Measurements from ENCODE around the gene SPPL2B.
"Not testable (repeated sequence)": the region's sequence is repeated elsewhere in the genome, so short reads cannot be mapped to it uniquely, and the experiment has no call there.

The SPPL2B gene, protein sequence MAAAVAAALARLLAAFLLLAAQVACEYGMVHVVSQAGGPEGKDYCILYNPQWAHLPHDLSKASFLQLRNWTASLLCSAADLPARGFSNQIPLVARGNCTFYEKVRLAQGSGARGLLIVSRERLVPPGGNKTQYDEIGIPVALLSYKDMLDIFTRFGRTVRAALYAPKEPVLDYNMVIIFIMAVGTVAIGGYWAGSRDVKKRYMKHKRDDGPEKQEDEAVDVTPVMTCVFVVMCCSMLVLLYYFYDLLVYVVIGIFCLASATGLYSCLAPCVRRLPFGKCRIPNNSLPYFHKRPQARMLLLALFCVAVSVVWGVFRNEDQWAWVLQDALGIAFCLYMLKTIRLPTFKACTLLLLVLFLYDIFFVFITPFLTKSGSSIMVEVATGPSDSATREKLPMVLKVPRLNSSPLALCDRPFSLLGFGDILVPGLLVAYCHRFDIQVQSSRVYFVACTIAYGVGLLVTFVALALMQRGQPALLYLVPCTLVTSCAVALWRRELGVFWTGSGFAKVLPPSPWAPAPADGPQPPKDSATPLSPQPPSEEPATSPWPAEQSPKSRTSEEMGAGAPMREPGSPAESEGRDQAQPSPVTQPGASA

DNA sequence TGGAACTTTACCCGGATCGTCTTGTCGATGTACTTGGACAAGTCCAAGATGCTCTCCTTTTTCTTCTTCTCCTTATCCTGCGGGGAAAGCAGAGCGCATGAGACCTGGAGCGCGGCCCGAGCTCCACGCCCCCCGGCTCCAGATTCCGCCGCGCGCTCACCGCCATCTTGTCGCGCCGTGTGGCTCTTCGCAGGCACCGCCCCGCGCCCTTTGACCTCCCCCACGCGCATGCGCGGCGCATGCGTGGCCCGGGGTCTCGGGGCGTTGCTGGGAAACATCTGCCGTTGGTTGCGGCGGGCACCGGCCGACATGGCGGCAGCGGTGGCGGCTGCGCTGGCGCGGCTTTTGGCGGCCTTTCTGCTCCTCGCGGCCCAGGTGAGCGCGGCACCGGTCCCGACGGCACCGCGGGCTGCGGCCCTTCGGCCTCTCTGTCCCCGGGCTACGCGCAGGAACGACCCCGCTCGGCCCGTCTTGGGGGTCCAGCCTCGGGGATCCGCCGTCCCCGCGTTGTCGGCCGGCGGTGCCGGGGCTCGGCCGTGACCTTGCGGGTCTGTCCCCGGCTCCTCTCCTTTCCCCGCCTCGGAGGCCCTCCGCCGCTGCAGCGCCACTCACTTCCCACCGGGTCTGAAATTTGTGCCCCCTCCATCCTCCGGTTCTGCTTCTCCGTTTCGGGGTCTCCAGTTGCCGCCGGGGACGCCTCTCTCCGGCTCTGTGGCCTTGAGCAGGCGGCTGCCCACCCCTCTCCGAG is at the start of gene SPPL2B, which contains the start of gene LSM7:
Gene SPPL2B, plus strand, starts transcription at position 284 of the 748 bp plus-strand sequence. Its CDS starts 26 bp downstream, at position 310.
Gene LSM7, minus strand, starts transcription at position 186 of the 748 bp plus-strand sequence. Its CDS starts 20 bp downstream, at position 166.
- peak; percentile 94 for DNase-seq

DNA sequence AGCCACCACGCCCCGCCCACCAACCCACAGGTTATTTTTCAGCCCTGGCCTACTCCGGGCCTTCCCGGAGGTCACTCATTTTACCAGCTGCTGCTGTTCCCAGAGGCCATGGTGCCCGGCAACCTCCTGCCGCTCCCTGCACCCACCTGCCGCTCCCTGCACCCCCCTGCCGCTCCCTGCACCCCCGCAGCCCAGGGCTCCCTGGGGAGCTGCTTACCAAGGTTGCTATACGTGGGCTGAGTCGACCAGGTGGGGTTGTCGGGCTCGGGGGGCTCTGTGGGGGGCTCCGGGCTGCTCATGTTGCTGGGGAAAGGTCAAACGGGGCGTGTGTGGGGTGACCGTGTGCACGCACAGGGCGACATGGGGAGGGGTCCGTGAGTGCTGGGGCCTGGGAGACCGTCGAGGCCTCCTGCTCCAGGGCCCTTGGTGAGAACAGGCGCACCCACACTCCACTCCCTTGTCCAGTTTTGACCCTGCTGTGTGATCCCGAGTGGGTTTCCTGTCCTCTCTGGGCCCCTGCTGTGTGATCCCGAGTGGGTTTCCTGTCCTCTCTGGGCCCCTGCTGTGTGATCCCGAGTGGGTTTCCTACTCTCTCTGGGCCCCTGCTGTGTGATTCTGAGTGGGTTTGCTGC is 47.7 kb upstream of the SPPL2B start:
- DNase-seq = no peak

DNA sequence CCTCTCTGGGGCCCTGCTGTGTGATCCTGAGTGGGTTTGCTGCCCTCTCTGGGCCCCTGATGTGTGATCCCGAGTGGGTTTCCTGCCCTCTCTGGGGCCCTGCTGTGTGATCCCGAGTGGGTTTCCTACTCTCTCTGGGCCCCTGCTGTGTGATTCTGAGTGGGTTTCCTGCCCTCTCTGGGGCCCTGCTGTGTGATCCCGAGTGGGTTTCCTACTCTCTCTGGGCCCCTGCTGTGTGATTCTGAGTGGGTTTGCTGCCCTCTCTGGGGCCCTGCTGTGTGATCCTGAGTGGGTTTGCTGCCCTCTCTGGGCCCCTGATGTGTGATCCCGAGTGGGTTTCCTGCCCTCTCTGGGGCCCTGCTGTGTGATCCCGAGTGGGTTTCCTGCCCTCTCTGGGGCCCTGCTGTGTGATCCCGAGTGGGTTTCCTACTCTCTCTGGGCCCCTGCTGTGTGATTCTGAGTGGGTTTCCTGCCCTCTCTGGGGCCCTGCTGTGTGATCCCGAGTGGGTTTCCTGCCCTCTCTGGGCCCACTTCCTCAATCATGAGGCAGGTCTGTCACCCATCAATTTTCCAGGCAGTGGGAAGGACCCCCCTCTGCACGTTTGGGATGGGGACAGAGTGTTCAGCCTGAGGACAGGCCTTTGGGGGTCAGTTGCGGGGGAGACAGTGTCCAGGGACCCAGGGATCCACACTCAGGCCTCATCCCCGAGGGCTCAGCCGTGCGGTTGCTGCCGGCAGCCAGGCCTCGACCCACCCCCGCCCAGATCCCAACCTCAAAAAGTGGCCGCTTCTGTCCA is 47.0 kb upstream of the SPPL2B start:
- DNase-seq = not testable (repeated sequence)

DNA sequence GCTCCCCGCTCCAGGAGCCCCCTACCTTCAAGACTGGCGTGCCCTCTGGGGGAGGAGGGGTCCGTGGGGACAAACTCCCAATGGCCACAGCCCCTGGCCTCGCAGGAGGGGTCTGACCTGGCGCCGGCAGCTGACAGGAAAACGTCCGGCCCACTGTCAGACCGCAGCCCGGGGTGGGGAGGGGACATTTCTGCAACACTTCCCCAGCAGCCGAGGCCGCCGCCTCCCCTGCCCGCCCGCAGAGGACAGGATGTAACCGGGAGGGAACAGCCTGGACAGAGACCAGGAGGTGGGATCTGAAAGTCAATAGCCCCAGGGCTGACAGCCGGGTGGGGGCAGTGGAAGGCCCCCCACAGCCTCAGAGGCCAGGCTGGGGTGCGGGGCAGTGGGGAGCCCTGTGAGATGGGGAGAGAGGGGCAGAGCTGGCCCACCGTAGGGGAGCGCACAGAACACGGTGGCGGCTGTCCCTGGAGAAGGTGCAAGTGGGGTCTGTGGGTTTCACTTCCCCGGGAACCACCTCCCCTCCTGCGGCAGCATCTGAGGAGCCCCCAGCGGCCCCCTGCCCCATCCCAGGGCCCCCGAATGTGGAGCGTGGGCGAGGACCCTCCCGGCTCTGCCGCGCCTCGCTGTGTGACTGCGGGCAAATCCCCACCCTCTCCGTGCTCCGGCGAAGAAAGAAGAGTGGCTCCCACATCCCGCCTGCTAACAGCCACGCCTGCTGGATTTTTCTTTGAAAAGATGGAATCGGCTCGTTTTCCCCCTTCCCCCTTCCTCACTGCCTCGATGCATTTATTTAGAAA is 46.2 kb upstream of the SPPL2B start, which contains the start of gene PEAK3:
Gene PEAK3, minus strand, starts transcription at position 114 of the 800 bp plus-strand sequence. CDS start 1,244 bp downstream, outside the sequence.
- peak; percentile 76 for DNase-seq

DNA sequence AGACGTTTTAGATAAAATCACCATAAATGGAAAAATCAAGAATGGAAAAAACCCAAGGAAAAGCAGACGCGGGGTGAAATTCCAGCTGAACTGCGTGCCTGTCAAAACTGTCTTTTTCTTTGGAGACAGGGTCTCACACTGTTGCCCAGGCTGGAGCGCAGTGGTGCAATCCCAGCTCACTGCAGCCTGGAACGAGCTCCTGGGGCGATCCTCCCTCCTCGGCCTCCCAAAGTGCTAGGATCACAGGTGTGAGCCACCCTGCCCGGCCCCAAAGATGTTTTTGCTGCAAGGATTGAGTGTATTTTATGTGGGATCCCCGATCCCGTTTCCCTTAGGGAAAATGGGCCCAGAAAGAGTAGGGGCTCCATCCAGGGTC is 45.6 kb upstream of the SPPL2B start:
- DNase-seq = no peak

DNA sequence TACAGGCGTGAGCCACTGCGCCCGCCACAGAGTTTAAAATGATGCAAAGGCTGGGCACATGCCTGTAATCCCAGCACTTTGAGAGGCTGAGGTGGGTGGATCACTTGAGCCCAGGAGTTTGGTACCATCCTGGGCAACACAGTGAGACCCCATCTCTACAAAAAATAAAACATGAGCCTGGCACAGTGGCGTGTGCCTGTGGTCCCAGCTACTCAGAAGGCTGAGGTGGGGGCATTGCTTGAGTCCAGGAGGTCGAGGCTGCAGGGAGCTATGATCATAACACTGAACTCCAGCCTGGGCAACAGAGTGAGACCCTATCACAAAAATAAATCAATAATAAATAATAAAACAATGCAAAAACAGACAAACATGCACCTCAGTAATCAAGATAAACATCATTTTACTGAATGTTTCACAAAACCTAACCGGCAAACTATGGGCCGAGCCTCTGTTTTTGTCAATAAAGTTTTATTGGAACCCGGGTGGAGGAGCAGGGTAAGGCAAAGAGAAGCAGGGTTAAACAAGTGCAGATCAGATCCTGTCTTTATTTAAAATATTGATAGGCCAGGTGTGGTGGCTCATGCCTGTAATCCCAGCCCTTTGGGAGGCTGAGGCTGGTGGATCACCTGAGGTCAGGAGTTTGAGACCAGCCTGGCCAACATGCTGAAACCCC is 44.5 kb upstream of the SPPL2B start:
- DNase-seq = no peak

DNA sequence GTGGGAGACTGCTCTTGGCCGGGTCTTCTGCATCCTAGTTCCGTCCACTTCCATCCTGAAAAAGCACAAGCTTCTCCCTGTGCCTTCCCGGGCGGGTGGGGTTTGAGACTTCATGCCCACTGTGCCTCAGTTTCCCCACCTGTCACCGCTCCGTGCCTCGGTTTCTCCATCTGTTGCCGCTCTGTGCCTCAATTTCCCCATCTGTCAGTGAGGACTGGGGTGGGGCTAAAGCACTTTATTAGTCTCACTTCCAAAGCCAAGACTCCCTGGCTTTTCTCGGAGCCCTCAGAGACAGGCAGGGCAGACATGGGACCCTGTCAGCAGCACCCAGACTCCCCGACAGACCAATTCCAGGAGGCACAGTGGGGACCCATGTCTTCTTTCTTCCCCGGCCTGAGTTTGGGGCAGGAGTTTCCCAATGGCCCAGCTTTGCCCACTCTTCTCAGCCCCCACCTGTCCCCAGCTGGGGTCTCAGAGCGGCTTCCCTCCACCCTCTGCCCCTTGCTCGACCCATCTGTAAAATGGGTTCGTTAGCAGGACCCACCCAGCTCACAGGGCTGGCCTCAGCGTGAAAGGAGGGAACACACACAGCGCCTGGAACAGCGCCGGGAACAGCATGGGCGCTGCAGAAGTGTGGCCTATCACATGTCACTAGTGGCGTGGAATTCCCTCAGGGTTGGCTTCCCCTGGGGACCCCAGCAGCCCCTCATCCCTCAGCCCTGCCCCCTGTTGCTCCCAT is 41.9 kb upstream of the SPPL2B start:
- DNase-seq = no peak

DNA sequence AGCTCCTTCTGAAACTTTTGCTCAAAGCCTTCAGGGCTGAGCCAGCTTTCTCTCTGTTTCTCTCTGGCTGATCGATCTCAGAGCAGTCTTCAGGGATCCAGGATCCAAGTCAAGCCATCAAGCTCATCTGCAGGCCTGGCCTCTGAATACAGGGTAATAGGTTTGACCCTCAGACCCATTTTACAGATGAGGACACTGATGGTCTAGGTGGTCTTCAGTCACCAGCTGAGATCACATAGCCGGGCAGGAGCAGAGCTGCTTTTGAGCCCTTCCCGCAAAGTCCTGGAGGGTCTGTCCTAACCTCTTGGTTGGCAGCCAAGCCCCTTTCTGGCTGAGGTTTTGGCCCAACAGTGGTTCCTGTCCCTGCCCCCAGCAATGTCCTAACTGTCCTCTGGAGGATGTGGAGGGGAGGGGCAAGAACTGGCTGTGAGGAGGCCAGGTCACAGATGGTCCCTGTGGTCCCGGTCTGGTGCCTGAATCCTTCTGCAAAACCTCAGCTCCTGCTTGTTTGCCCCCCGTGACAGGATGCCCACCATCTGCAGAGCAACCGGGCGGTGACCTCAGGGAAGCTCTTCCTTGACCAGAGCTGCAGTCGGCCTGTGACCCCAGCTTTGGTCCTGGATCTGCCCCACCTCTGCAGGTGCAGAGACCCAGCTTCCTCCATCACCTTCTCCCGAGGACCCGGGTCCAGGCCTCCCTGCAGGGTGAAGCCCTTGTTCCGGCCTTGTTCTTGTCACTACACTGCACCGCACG is 40.7 kb upstream of the SPPL2B start:
- peak; percentile 63 for DNase-seq

DNA sequence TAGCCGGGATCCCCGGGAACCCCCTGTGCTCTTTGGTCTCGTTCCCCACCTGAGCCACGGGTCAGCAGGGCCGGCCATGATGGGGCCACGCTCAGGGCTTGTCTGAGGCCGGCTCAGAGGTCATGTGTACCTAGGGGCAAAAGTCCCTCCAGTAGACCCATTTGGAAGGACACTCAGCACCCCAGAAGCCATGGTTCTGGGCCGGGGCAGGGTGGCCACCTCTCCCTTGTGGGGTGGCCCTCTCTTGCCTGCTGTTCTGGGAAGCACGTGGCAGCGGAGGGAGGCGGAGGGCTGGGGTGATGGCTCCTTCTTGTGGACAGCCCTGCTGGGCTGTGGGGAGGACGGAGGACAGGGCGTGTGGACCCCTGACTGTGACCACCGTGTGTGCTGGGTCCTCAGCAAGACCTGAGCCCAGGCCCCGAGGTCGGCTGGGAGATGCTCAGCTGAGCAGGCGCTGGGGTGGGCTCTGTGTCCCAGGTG is 40.1 kb upstream of the SPPL2B start:
- DNase-seq = no peak

DNA sequence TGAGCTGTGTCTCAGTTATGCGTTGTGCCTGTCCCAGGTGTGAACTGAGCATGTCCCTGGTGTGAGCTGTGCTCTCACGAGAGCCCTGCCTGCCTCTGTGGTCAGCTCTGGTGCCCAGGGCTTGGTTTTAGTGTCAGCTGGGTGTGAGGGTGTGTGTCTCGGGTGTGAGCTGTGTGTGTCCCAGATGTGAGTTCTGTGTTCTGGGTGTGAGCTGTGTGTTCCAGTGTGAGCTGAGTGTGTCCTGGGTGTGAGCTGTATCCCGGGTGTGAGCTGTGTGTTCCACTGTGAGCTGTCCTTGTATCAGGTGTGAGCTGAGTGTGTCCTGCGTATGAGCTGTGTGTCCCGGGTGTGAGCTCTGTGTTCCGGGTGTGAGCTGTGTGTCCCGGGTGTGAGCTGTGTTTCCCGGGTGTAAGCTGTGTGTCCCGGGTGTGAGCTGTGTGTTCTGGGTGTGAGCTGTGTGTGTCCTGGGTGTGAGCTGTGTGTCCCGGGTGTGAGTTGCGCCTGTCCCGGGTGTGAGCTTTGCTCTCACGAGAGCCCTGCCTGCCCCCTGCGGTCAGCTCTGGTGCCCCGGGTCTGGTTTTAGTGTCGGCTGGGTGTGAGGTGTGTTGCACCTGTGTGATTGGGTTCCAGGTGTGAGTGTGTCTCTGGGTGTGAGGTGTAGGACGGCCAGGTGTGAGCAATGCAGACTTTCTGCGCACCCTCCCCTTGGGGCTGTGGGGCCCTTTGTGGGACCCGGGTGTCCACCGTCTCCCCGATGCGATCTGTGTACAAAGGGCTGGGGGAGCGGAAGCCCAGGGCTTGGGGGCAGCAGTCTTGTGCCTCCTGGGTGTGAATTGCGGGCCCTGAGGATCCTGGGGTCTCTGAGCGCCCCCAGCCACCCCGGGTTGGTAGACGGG is 39.4 kb upstream of the SPPL2B start:
- no peak for DNase-seq

DNA sequence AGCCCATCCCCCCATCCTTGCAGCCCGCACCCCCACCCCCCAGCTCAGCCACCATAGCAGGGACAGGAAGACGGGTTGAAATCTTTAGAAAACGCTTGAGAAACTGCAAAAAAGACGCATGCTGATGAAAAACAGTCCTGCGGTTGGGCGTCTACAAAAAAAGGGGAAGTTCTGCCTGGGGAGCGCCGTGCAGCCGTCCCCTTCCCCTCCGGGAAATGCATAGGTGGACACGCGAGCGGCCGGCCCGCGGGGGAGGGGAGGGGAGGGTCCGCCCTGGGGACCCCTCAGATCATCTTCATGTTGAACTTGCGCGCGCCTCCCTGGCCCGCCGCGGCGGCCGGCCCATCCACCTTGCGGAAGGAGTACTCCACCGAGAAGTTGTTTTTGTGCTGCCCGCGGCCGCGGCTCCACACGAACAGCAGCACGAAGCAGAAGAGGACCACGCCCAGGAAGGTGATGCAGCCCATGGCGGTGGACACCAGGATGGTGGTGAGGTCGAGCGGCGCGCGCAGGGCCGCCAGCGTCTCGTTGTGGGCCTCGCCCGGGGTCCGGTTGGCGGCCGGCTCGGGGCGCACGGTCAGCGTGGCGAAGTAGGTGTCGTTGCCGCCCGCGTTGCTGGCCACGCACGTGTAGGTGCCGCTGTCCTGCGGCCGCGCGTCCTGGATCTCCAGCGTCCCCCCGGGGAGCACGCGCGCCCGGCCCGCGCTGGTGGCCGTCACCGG is 38.6 kb upstream of the SPPL2B start:
- peak; percentile 87 for DNase-seq

DNA sequence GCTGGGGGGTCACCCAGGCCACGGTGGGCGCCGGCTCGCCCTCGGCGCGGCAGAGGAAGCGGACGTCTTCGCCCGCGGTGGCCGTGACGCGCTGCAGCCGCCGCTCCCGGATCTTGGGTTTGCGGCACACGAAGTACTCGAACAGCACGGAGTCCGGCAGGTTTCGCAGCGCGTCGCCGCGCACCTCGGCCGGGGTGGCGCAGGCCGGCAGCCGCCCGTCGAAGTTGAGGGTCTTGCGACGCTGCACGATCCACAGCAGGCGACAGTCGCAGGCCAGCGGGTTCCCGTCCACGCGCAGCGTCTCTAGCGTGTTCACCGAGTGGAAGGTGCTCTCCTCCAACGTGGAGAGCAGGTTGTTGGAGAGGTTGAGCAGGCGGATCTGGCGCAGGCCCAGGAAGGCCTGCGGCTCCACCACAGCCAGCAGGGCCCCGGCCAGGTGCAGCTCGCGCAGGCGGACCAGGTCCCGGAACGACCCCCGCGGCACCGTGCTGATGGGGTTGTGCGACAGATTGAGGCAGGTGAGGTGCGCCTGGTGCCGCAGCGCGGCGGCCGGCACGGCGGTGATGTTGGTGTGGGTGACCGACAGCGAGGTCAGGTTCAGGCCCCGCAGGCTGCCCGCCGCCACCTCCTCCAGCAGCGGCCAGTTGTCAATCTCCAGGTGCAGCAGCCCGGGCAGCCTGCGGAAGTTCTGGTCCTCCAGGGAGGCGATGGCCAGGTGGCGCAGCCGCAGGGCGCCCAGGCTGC is 37.9 kb upstream of the SPPL2B start:
- no peak for DNase-seq

DNA sequence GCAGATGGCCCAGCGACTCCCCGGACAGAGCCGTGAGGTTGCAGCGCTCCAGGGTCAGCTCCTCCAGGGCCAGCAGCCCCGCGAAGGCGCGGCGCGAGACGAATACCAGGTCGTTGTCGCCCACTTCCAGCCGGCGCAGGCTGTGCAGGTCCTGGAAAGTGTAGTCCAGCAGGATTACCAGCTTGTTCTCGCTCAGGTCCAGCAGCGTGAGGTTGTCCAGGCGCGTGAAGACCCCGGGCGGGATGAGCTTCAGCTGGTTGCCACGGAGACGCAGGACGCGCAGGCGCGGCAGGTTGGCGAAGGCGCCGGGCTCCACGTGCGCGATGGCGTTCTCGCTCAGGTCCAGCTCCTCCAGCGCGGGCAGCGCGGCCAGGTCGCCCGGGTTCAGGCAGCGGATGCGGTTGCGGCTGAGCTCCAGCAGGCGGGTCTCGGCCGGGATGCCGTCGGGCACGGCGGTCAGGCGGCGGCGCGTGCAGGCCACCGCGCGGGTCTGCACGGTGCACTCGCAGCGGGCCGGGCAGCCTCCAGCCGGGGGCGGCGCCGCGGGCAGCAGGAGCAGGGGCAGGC is 37.2 kb upstream of the SPPL2B start:
- DNase-seq = no peak

DNA sequence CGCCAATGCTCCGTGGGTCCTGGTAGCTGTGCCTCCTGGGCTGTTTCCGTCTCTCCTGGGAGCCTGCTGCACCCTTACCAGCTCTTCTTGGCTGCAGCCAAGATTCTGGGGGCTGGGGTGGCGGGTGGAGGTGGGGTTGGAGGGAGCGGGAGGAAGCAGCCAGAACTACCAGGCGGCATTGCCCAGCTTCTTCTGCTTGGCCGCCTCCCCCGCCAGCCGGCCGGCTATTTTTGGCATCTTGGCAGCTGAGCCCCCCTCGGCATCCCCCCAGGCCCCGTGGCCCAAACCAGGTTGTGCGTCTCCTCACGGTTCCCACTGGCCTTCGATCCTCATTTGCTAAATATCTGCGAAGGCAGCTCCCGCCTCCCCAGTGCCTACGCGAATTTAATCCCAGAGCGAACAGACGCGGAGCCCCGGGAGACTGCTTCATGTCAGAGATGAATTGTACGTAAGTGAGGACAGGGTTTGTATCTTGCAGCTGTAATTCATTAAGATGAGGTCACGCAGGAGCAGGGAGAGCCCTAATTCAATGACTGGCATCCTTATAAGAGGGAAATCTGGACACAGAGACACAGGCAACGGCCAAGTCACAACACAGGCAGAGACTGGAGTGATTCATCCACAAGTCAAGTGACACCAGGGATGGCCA is 33.7 kb upstream of the SPPL2B start:
- DNase-seq = no peak

DNA sequence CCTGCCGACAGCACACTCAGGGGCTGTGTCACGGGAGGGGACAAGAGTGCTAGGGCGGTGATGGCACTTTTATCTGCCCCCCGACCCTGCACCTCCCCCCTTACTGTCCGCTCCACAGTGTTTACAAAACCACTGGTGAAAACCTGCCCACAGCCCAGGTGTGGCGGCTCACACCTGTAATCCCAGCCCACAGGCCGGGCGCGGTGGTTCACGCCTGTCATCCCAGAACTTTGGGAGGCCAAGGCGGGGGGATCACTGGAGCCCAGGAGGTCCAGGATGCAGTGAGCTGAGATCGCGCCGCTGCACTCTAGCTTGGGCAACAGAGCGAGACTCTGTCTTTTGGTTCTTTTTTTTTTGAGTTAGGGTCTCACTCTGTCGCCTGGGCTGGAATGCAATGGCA is 32.3 kb upstream of the SPPL2B start:
- DNase-seq = no peak

DNA sequence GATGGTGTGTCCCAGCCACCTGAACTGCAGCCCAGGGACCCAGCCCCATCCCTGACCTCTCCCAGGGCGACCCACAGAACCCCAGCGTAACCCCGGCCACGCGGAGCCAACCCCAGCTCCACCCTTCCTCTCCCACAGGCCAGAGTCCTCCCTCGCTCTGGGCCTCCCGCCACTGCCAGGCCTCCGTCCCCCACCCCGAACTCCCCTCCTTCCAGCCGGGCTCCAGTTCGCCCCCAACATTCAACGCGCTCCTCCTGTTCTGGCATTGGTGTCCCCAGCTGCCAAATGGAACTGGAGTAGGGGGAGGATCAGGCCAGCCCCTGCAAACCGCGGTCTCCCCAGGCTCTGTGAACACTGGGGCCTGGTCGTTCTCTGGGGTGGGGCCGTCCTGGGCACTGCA is 28.0 kb upstream of the SPPL2B start:
- no peak for DNase-seq
